Glutamatergic neuron (in vitro differentiated cells): ENCODE measurements around the gene MAML1. TPM values are rescaled to one million over a fixed set of nuclear protein-coding genes. Genes with fewer than 3 reads are reported as not detected.
"Not testable (repeated sequence)": the region's sequence is repeated elsewhere in the genome, so short reads cannot be mapped to it uniquely, and the experiment has no call there.

Experiments used
- DNase-seq: peaks from one replicate; pipeline ENCODE4 v3.0.0; 2022
- H3K27ac Mint-ChIP-seq: one replicate; pipeline ENCODE4 v1.8.0; 2020; ENCODE audit warnings: mild to moderate bottlenecking, mixed read lengths, inconsistent platforms; ENCODE audit not compliant: unreplicated experiment
- H3K27me3 Mint-ChIP-seq: one replicate; pipeline ENCODE4 v1.8.0; 2020; ENCODE audit warnings: mild to moderate bottlenecking, moderate library complexity, mixed read lengths, inconsistent platforms; ENCODE audit not compliant: unreplicated experiment
- H3K36me3 Mint-ChIP-seq: one replicate; pipeline ENCODE4 v1.8.0; 2020; ENCODE audit warnings: mild to moderate bottlenecking, mixed read lengths, inconsistent platforms; ENCODE audit not compliant: unreplicated experiment
- H3K4me1 Mint-ChIP-seq: one replicate; pipeline ENCODE4 v1.8.0; 2020; ENCODE audit warnings: mild to moderate bottlenecking, low read depth, mixed read lengths, inconsistent platforms; ENCODE audit not compliant: unreplicated experiment
- H3K4me3 Mint-ChIP-seq: one replicate; pipeline ENCODE4 v1.8.0; 2020; ENCODE audit warnings: mild to moderate bottlenecking, mixed read lengths, inconsistent platforms; ENCODE audit not compliant: unreplicated experiment
- H3K9me3 Mint-ChIP-seq: one replicate; pipeline ENCODE4 v1.8.0; 2020; ENCODE audit warnings: mild to moderate bottlenecking, moderate library complexity, mixed read lengths, inconsistent platforms; ENCODE audit not compliant: unreplicated experiment
- total RNA-seq: library from RNA; stranded (reverse); fragmentation: NEBNext Ultra II Directional; extraction: Animal tissue kit (Norgen Biotek cat#: 25700); gene quantifications from one replicate; pipeline ENCODE4 v1.2.1, GENCODE V29; 2021; ENCODE audit not compliant: unreplicated experiment
- TF ChIP-seq, protein P1 (sequence below): fragments of 200-600 bp; sonication (generic); IDR thresholded peaks from one replicate; pipeline ENCODE4 v1.5.0; 2021; ENCODE audit not compliant: partially characterized antibody, unreplicated experiment

MAML1 gene
- total RNA-seq, 1 donor from 2014 or later: 30.0 TPM

DNA sequence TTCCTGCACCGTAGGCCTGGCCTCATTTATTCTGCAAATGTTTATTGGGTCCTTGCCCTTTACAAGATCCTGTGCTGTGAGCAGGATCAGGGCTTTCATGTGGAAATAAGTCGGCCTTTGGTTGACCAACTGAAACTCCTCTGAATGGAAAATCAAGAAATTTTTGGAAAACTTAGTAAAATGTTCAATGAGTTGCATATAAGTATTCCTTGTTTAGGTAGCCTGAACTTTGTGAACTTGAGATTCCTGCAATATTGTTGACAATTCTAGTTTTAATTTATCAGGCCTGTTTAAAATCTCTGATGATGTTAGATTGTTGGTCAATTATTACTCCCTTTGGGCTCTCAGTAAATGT, 1.1 kb downstream of the MAML1 start:
- H3K36me3 Mint-ChIP-seq: no peaks in the 10 kb centered on the region
- H3K27ac Mint-ChIP-seq: peak overlapping the region; percentile 94
- TF ChIP-seq, protein P1, sequence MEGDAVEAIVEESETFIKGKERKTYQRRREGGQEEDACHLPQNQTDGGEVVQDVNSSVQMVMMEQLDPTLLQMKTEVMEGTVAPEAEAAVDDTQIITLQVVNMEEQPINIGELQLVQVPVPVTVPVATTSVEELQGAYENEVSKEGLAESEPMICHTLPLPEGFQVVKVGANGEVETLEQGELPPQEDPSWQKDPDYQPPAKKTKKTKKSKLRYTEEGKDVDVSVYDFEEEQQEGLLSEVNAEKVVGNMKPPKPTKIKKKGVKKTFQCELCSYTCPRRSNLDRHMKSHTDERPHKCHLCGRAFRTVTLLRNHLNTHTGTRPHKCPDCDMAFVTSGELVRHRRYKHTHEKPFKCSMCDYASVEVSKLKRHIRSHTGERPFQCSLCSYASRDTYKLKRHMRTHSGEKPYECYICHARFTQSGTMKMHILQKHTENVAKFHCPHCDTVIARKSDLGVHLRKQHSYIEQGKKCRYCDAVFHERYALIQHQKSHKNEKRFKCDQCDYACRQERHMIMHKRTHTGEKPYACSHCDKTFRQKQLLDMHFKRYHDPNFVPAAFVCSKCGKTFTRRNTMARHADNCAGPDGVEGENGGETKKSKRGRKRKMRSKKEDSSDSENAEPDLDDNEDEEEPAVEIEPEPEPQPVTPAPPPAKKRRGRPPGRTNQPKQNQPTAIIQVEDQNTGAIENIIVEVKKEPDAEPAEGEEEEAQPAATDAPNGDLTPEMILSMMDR: no peak
- H3K4me3 Mint-ChIP-seq: peak overlapping the region; percentile 89
- no peak for DNase-seq
- peaks cover 3% of the 10 kb centered on the region for H3K9me3 Mint-ChIP-seq
- peaks cover 5% of the 10 kb centered on the region for H3K4me1 Mint-ChIP-seq
- peaks cover 3% of the 10 kb centered on the region for H3K27me3 Mint-ChIP-seq

DNA sequence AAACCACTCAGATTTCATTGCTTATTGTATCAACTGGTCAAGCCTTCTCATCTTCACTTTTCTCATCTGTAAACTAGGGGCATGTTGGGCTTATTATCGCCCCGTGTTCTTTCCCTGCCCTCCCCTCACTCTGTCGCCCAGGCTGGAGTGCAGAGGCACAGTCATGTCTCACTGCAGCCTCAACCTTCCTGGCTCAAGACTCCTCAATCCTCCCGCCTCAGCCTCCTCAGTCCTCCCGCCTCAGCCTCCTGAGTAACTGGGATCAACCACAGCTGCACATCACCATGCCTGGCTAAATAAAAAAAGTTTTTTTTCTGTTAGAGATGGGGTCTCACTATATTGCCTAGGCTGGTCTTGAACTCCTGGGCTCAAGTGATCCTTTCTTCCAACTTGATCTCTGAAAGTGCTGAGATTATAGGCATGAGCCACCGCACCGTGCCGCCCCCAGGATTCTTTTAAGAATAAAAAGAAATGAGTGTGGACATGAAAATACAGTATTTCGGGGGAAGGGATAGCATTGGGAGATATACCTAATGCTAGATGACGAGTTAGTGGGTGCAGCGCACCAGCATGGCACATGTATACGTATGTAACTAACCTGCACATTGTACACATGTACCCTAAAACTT, 2.0 kb downstream of the MAML1 start:
- H3K4me1 Mint-ChIP-seq: peaks cover 5% of the 10 kb centered on the region
- DNase-seq: no peak
- TF ChIP-seq, protein P1: no peak
- H3K27ac Mint-ChIP-seq: peak overlapping the region; percentile 20
- no peaks in the 10 kb centered on the region for H3K36me3 Mint-ChIP-seq
- H3K4me3 Mint-ChIP-seq: peak overlapping the region; percentile 89
- H3K27me3 Mint-ChIP-seq: peaks cover 3% of the 10 kb centered on the region
- peaks cover 3% of the 10 kb centered on the region for H3K9me3 Mint-ChIP-seq

DNA sequence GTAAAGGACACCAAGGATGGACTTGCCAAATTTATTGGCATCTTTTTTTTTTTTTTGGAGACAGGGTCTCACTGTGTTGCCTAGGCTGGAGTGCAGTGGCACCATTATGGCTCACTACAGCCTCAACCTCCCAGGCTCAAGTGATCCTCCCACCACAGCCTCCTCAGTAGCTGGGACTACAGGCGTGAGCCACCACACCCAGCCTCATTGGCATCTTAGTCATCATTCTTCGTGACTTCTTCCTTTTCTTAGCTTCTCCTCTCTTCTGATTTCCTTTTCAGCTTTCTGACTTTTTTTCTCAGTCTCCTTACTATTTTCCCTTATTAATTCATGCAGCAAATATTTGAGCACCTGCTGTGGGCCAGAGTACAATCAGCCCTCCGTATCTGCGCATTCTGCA, 6.1 kb downstream of the MAML1 start:
- TF ChIP-seq, protein P1: no peak
- Mint-ChIP-seq H3K27ac (no peak overlapping the region), H3K36me3 (peaks cover 3% of the 10 kb centered on the region)

DNA sequence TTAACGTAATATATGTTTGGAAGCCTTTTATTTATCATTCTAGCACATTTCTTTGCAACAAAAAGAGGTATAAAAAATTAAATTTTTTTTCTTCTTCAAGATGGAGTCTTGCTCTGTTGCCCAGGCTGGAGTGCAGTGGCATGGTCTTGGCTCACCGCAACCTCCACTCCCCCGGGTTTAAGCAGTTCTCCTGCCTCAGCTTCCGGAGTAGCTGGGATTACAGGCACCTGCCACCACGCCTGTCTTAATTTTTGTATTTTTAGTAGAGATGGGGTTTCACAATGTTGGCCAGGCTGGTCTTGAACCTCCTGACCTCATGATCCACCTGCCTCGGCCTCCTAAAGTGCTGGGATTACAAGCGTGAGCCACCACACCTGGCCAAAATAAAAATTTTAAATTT, 11.5 kb downstream of the MAML1 start:
- not testable (repeated sequence) for H3K27ac Mint-ChIP-seq, H3K4me1 Mint-ChIP-seq, H3K27me3 Mint-ChIP-seq, H3K4me3 Mint-ChIP-seq, DNase-seq, H3K9me3 Mint-ChIP-seq, H3K36me3 Mint-ChIP-seq

More for the DNA sequence above, 6.1 kb downstream of the MAML1 start:
- Mint-ChIP-seq H3K27me3 (peaks cover 1% of the 10 kb centered on the region), H3K4me3 (no peak overlapping the region), H3K9me3 (no peaks in the 10 kb centered on the region), H3K4me1 (peaks cover 13% of the 10 kb centered on the region)
- DNase-seq: no peak

DNA sequence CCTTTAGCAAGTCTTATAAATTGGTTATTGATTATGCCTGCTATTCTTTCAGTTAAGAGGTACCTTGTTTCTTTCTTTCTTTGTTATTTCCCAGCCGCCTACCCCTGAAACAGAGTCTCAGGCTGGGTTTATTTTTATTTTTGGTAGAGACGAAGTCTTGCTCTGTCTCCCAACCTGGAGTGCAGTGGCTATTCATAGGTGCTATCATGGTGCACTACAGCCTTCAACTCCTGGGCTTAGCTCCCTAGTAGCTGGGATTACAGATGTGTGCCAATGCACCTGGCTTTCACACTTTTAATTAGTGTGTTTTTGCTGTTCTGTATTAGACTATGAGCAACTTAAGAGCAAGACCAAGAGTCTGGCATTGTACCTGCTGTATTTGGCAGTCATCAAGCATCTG, 14.2 kb downstream of the MAML1 start:
- Mint-ChIP-seq H3K4me3 (no peak overlapping the region), H3K27ac (no peak overlapping the region), H3K4me1 (peaks cover 8% of the 10 kb centered on the region), H3K9me3 (no peaks in the 10 kb centered on the region), H3K27me3 (peaks cover 5% of the 10 kb centered on the region), H3K36me3 (no peaks in the 10 kb centered on the region)
- TF ChIP-seq, protein P1: no peak
- no peak for DNase-seq

DNA sequence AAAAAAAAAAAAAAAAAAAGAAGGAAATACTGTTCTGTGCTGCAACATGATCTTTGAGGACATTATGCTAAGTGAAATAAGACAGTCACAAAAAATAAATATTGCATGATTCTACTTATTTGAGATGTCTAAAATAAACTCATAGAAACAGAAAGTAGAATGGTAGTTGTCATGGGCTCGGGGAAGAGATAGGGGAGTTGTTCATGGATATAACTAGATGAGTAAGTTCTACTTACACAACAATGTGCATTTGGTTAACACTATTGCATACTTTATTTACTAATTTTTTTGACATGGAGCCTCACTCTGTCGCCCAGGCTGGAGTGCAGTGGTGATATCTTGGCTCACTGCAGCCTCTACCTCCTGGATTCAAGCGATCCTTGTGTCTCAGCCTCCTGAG, 15.2 kb downstream of the MAML1 start:
- Mint-ChIP-seq H3K4me3 (no peak overlapping the region), H3K36me3 (no peaks in the 10 kb centered on the region), H3K9me3 (no peaks in the 10 kb centered on the region), H3K27me3 (peaks cover 5% of the 10 kb centered on the region), H3K27ac (no peak overlapping the region), H3K4me1 (peaks cover 8% of the 10 kb centered on the region)
- TF ChIP-seq, protein P1: no peak
- no peak for DNase-seq
